Cerebellar nuclear complex (tissue), 1 donor: ENCODE results near the gene TCL1A.
"Not testable (repeated sequence)": the region's sequence is repeated elsewhere in the genome, so short reads cannot be mapped to it uniquely, and the experiment has no call there.

Experiments used
- DNase-seq, 2 experiments: peaks; one replicate each; lab custom pipeline; 2025; lab: John Stamatoyannopoulos, UW

Gene TCL1A

GRCh38 chr14:95677179-95677835 is 36.6 kb downstream of the TCL1A start:
- no peak for DNase-seq

- no peak for DNase-seq
Observed at GRCh38 chr14:95675486-95675885, 38.4 kb downstream of the TCL1A start.

- DNase-seq: no peak
Observed at GRCh38 chr14:95674613-95675012, 39.3 kb downstream of the TCL1A start.

- no peak for DNase-seq
Observed at GRCh38 chr14:95668235-95668772, 45.6 kb downstream of the TCL1A start.

DNA sequence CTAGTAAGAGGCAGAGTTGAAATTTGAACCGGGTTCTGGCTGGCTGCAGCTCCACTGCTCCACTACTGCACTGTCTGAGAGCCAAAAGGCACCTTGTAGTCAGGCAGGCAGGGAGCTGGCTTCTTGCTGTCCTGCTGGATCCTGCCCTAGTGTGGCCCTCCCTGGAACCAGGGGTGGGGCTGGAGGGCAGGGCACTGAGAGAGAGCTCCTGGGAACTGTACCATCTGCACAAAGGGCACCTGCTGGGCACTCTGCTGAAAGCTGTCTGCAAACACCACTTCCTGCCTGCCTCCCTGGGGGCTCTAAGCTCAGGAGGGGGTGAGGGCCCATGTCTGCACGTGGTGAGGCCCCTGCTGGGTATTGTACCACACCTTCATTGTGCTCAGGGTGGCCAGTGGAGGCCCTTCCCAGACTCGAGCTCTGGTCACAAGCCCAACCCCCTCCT is 46.7 kb downstream of the TCL1A start:
- DNase-seq: no peak

- DNase-seq: no peak
Observed at GRCh38 chr14:95666450-95666849, 47.5 kb downstream of the TCL1A start.

GRCh38 chr14:95665530-95665929 is 48.4 kb downstream of the TCL1A start:
- DNase-seq: not testable (repeated sequence)

- no peak for DNase-seq
Observed at GRCh38 chr14:95664546-95664945, 49.4 kb downstream of the TCL1A start.

- peak; percentile 21 to 35 for DNase-seq
Observed at GRCh38 chr14:95664066-95664465, 49.9 kb downstream of the TCL1A start.

GRCh38 chr14:95663226-95663797 is 50.6 kb downstream of the TCL1A start:
- DNase-seq: no peak

DNA sequence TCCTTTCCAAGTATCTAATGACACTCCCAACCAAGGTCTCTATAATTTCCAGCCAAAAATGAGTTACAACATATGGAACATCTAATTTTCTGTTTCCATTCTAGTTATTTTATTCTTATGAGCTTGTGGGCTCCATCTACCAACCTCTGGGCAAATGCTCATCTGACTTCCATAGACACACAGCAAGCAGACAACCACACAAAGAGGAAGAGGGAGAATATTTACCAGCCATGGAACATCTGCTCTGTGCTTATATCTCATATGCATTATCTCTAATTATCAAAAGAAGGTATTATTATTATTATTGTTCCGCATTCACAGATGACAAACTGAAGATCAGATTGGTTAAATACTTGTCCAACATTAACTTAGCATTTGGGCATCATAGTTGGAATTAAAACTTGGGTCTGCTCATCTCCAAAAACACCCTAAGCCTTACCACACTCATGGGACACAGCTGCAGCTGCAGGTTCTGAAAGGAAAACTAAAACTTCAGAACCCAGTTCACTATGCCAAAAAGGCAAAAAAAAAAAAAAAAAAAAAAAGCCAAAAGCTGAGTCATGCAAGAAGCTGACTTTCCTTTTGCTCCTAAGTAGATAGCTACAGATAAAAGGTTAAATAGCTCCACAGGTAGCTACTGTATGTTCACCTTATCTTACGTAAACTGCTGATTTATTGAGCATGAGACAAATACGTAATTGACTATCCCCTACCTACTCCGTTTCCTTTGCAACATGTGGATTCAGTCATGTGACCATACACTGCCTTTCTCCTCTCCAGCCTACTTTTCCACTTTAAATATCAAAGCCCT is 51.3 kb downstream of the TCL1A start:
- no peak for DNase-seq

- DNase-seq: no peak
Observed at GRCh38 chr14:95660651-95661515, 53.0 kb downstream of the TCL1A start.

GRCh38 chr14:95659990-95660385 is 53.9 kb downstream of the TCL1A start:
- no peak for DNase-seq
